Neutrophil (primary cell): ENCODE results near the gene DDX1.

Source experiments
- H3K27ac ChIP-seq: fragments of 200-600 bp; sonication (generic); 2 replicates; pipeline ENCODE4 v1.5.1; 2016; ENCODE audit warnings: mild to moderate bottlenecking, moderate library complexity
- H3K27me3 ChIP-seq: fragments of 200-600 bp; sonication (generic); 2 replicates; pipeline ENCODE4 v1.6.0; 2016; ENCODE audit warnings: mild to moderate bottlenecking
- H3K36me3 ChIP-seq: fragments of 200-600 bp; sonication (generic); 2 replicates; pipeline ENCODE4 v1.5.1; 2017
- H3K4me1 ChIP-seq, 2 experiments: fragments of 200-600 bp in 1 of 2; sonication (generic) in 1 of 2; 1 replicate in 1 of 2; 2 replicates in 1 of 2; pipeline versions ENCODE4 v1.5.1 to v1.6.1; 2013 to 2016; ENCODE audit warnings: low read depth in 1 of 2, low read length in 1 of 2, mild to moderate bottlenecking in 1 of 2, moderate library complexity in 1 of 2; ENCODE audit not compliant: control insufficient read depth in 1 of 2, insufficient read depth in 1 of 2
- H3K4me3 ChIP-seq, 2 experiments: fragments of 200-600 bp in 1 of 2; sonication (generic) in 1 of 2; 1 replicate in 1 of 2; 2 replicates in 1 of 2; pipeline ENCODE4 v1.5.1; 2013 to 2016; ENCODE audit warnings: low read depth in 1 of 2, low read length in 1 of 2, mild to moderate bottlenecking in 1 of 2, moderate library complexity in 1 of 2
- H3K9me3 ChIP-seq: fragments of 200-600 bp; sonication (generic); 2 replicates; pipeline ENCODE4 v1.5.1; 2016
- TF ChIP-seq, protein P1 (sequence below): fragments of 200-600 bp; sonication (generic); IDR thresholded peaks from 2 replicates; pipeline ENCODE4 v1.5.1; 2016; ENCODE audit warnings: antibody characterized with exemption

Gene DDX1

DNA sequence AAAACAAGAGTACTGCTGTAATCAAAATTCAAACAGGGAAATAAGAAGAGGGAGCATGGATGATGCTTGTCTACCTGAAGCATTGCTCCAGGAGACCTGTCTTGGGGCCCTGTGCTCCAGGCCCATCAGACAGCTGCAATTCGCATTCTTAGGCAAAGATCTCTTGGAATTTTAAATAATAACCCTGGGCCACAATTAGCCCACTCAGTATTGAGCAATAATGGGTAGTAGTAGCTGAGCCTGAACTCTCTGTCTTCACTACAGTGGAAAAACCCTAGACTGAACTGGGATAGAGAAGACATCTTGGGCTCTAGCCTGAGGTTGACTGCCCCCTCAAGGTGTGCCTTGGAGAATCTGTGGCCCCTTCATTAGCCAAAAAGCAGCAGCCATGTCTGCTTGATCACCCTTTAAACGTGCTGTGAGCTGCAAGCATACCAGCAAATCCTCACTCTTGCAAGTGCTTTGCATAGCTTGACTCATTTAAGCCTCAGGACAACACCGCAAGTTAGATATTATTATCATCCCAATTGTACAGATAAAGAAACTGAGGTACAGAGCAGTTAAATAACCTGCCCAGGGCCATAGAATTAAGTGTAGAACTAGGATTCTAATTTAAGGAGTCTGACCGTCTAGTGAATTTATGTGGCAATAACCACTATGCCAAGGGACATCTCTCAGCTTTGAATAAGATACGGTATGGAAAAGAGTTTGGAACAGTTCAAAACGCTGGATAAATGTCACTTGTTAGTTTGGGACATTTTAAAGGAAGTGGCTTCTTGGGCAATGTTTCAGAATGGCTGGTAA is 69.0 kb downstream of the DDX1 start:
- TF ChIP-seq, protein P1, sequence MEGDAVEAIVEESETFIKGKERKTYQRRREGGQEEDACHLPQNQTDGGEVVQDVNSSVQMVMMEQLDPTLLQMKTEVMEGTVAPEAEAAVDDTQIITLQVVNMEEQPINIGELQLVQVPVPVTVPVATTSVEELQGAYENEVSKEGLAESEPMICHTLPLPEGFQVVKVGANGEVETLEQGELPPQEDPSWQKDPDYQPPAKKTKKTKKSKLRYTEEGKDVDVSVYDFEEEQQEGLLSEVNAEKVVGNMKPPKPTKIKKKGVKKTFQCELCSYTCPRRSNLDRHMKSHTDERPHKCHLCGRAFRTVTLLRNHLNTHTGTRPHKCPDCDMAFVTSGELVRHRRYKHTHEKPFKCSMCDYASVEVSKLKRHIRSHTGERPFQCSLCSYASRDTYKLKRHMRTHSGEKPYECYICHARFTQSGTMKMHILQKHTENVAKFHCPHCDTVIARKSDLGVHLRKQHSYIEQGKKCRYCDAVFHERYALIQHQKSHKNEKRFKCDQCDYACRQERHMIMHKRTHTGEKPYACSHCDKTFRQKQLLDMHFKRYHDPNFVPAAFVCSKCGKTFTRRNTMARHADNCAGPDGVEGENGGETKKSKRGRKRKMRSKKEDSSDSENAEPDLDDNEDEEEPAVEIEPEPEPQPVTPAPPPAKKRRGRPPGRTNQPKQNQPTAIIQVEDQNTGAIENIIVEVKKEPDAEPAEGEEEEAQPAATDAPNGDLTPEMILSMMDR = no peak
- Histone ChIP-seq H3K27ac (no peak overlapping the region), H3K9me3 (no peaks in the 10 kb centered on the region), H3K4me3 (no peak overlapping the region), H3K27me3 (no peaks in the 10 kb centered on the region), H3K36me3 (no peaks in the 10 kb centered on the region), H3K4me1 (no peaks in the 10 kb centered on the region)

DNA sequence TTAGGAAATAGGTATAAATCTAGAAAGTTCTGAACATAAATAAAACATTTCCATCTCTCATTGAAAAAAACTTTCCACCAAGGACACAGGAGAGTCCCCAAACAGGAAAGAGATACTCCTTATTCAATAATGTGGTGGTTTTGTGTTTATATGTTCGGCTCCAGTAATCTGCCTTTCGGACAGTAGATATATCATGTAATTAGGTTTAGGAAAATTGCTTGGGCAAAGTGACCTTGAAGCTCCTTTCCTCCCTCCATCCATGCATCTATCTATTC is 69.6 kb downstream of the DDX1 start:
- TF ChIP-seq, protein P1 = no peak
- Histone ChIP-seq H3K4me1 (no peaks in the 10 kb centered on the region), H3K27me3 (no peaks in the 10 kb centered on the region), H3K4me3 (no peak overlapping the region), H3K9me3 (no peaks in the 10 kb centered on the region), H3K36me3 (no peaks in the 10 kb centered on the region), H3K27ac (no peak overlapping the region)

DNA sequence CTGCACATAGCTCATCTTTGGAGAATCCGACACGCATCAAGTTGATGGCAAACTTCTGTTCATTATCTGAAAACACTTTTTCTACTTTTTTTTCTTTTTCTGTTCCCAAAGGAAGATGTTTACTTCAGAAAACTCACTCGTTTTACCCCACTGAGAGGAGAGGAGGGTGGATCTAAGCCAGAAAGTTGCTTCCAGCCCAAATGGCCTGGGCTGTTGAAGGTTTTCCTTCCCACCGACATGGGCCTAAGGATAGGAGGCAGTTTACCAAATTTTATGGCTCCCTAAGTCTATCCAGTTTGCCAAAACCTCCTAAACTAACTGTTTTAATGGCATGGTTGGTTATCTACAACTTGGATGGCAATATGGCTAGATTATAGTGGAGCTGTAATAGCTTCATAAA is 70.4 kb downstream of the DDX1 start:
- no peaks in the 10 kb centered on the region for H3K36me3 ChIP-seq
- H3K4me3 ChIP-seq = no peak overlapping the region
- H3K4me1 ChIP-seq = no peaks in the 10 kb centered on the region
- H3K27ac ChIP-seq = no peak overlapping the region
- H3K9me3 ChIP-seq = no peaks in the 10 kb centered on the region
- TF ChIP-seq, protein P1 = no peak
- no peaks in the 10 kb centered on the region for H3K27me3 ChIP-seq

DNA sequence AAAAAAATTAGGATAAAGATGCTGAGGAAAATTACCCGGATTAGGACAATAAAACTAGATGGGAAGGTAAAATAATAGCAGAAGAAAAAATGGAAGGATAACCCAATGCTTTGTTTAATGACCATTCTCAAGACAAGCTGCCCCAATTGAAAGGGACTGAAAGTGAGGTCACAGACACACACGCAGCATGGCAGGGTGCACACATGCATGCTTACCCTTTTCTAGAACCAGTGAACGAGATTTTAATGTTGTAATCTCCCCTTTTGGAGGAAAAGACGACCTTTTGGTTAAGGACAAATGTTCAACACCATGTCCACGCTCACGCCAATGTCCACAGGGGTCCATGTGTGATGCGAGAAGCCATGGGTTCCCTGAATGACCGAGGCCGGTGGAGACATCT is 70.9 kb downstream of the DDX1 start:
- Histone ChIP-seq H3K4me1 (no peaks in the 10 kb centered on the region), H3K36me3 (no peaks in the 10 kb centered on the region), H3K9me3 (no peaks in the 10 kb centered on the region), H3K4me3 (no peak overlapping the region), H3K27ac (no peak overlapping the region), H3K27me3 (no peaks in the 10 kb centered on the region)
- TF ChIP-seq, protein P1 = no peak

DNA sequence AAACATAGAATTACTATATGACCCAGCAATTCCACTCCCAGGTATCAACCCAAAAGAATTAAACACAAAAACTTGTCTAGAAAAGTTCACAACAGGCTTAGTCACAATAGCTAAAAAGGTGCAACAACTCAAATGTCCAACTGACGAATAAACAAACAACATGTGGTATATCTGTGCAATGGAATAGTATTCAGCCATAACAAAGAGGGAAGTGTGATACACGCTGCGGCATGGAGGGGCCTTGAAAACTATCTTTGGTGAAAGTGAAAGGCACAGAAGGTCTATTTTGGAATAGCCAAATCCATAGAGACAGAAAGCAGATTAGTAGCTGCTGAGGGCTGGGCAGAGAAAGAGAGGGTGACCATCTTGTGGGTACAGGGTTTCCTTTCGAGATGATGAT is 72.1 kb downstream of the DDX1 start:
- Histone ChIP-seq H3K4me3 (no peak overlapping the region), H3K27me3 (peaks cover 10% of the 10 kb centered on the region), H3K9me3 (no peaks in the 10 kb centered on the region), H3K36me3 (no peaks in the 10 kb centered on the region), H3K27ac (no peak overlapping the region), H3K4me1 (no peaks in the 10 kb centered on the region)
- TF ChIP-seq, protein P1 = no peak
